ENCODE results near the gene BPNT1. TPM values are rescaled to one million over a fixed set of nuclear protein-coding genes. Genes with fewer than 3 reads are reported as not detected.

Gene BPNT1
- total and polyA plus RNA-seq, 2 of the 13 experiments (the other 11 are each of a cell fraction or from before 2014, with no cell fraction given), result 35.2 to 43.9 TPM

GRCh38 chr1:220093361-220094015, 3.9 kb upstream of the BPNT1 start (continued):
- TF ChIP-seq PAXIP1 (CRISPR knock-in tag; conservative IDR thresholded peaks at IDR 0.05), result 0 out of 2 replicates have a peak, but pooled peaks have one; percentile 2
- no peak for TF ChIP-seq ZNF580 (CRISPR knock-in tag; IDR thresholded peaks at IDR 0.05; ENCODE audit: borderline replicate concordance, low read depth)
- no peak for TF ChIP-seq MAFF (IDR thresholded peaks at IDR 0.05; ENCODE audit: low read depth, low read length)
- TF ChIP-seq FLYWCH1 (CRISPR knock-in tag; IDR thresholded peaks at IDR 0.05), result no peak
- no peak for TF ChIP-seq SP4 (CRISPR knock-in tag; IDR thresholded peaks at IDR 0.05)
- TF ChIP-seq SIX1 (CRISPR knock-in tag; IDR thresholded peaks at IDR 0.05; ENCODE audit: borderline replicate concordance), result no peak
- no peak for TF ChIP-seq ZSCAN22 (CRISPR knock-in tag; IDR thresholded peaks at IDR 0.05)
- TF ChIP-seq THRA (CRISPR knock-in tag; IDR thresholded peaks at IDR 0.05; ENCODE audit: borderline replicate concordance), result no peak
- TF ChIP-seq ZNF639 (CRISPR knock-in tag; conservative IDR thresholded peaks at IDR 0.05), result no peak
- TF ChIP-seq YEATS2 (CRISPR knock-in tag; IDR thresholded peaks at IDR 0.05; ENCODE audit: borderline replicate concordance), result no peak
- TF ChIP-seq STAG1 (CRISPR knock-in tag; IDR thresholded peaks at IDR 0.05), result no peak
- no peak for TF ChIP-seq SMAD1 (CRISPR knock-in tag; IDR thresholded peaks at IDR 0.05; ENCODE audit: borderline replicate concordance, low read depth)
- TF ChIP-seq KLF9 (CRISPR knock-in tag; IDR thresholded peaks at IDR 0.05; ENCODE audit: low read depth), result no peak
- no peak for TF ChIP-seq PBX3 (CRISPR knock-in tag; IDR thresholded peaks at IDR 0.05; ENCODE audit: borderline replicate concordance)
- 0 out of 2 replicates have a peak, but pooled peaks have one; percentile 7 for TF ChIP-seq SNAPC4 (CRISPR knock-in tag; IDR thresholded peaks at IDR 0.05)
- no peak for TF ChIP-seq ZNF674 (CRISPR knock-in tag; IDR thresholded peaks at IDR 0.05; ENCODE audit: low read depth)

All from HepG2 (cell line).